Measurements from ENCODE around the gene CILP2.

Gene CILP2

DNA sequence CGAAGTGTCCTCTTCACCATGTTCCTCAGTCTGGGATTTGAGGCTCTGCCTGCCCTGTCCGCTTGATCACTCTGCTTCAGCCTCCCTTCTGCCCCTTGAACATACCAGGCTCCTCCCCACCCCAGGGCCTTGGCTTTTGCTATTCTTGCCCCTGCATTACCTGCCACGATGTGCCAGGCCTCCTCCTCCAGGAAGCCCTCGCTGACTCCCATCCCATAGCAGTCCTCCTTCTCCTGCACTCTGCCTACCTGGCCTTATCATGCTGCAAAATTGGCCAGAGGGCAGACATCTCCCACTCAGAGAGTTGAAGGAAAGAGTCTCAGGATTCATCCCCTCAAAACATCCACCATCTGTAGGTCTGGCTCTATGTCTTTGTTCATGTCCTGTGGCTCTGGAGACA lies 7.2 kb upstream of the CILP2 start:
- TF ChIP-seq, protein P1, sequence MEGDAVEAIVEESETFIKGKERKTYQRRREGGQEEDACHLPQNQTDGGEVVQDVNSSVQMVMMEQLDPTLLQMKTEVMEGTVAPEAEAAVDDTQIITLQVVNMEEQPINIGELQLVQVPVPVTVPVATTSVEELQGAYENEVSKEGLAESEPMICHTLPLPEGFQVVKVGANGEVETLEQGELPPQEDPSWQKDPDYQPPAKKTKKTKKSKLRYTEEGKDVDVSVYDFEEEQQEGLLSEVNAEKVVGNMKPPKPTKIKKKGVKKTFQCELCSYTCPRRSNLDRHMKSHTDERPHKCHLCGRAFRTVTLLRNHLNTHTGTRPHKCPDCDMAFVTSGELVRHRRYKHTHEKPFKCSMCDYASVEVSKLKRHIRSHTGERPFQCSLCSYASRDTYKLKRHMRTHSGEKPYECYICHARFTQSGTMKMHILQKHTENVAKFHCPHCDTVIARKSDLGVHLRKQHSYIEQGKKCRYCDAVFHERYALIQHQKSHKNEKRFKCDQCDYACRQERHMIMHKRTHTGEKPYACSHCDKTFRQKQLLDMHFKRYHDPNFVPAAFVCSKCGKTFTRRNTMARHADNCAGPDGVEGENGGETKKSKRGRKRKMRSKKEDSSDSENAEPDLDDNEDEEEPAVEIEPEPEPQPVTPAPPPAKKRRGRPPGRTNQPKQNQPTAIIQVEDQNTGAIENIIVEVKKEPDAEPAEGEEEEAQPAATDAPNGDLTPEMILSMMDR (IDR thresholded peaks at IDR 0.05; ENCODE audit: control insufficient read depth, extremely low read depth, insufficient read depth), result no peak

DNA sequence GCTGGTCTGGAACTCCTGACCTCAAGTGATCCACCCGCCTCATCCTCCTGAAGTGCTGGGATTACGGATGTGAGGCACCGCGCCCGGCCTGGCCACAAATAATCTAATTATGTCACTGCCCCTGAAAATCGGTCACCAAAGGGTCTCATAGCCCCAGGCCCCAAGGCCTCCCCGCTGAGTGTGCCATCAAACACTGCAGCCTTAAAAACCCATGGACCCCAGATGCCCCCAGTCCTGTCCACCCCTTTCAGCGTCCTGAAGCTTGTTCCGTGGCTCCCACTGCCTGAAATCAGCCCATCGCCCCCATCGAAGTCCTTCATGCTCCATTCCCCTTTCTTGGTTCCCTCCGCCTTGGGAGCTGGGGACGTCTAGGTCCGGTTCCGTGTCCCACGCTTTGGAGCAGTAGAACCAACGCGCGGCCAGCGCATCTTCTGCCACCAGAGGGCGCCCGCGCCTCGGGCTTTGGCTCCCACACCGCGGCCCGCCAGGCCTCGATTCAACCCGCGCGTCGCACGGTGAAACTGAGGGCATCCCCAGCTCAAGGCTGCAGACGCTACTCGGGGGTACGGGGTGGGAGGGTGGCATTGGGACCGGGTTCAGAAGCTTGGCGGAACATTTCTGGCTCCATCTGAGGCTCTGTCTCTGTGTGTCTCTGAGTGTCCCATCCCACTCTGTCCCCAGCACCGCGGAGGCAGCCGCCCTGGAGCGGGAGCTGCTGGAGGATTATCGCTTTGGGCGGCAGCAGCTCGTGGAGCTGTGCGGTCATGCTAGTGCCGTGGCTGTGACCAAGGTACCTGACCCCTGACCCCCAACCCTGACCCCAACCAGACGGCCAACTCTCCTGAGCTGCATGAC lies 5.9 kb upstream of the CILP2 start:
- TF ChIP-seq, protein P1 (IDR thresholded peaks at IDR 0.05; ENCODE audit: control insufficient read depth, extremely low read depth, insufficient read depth), result peak; percentile 95
- no peak for DNase-seq (ENCODE audit: low read depth)
- H3K4me3 ChIP-seq (ENCODE audit: low read depth, low read length), result no peak overlapping the region

More for the DNA sequence above, 7.2 kb upstream of the CILP2 start:
- no peak overlapping the region for H3K4me3 ChIP-seq (ENCODE audit: low read depth, low read length)
- no peak for DNase-seq (ENCODE audit: low read depth)

DNA sequence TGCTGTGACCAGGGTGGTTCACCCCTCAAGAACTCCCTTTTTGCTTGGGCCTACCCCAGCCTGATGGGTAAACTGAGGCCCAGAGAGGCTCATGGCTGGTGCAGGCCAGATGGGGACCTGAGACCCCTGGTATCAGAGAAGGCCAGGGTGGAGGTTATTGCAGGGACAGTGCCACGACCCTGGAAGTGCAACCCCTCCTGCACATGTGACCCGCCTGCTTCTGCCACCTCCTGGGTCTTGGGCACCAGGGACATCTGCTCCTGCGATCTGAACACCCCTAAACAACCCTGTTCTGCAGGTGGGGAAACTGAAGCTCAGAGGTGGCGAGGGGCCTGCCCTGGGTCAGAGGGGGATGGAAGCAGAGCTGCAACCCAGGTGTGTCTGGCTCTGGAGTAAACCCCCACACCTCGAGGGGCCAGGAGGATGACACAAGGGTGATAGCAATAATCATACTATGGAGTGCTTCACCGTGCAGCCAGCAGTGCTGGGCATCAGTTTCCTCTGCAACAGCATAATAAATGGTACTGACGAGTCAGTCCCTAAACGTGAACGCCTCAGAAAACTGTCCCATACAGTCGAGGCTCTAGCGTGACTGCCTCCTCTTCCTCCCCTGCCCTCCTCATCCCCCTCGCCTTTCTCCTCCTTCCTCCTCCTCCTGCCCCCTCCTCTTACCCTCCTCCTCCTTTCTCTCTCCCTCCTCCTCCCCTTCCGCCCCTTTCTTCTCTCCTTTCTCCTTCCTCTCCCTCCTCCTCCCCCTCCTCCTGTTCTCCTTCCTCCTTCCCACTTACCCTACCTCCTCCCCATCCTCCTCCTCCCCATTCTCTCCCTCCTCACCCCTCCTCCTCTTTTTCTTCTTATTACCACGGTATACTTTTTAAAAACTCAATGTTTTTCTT lies 5.0 kb upstream of the CILP2 start:
- H3K4me3 ChIP-seq (ENCODE audit: low read depth, low read length), result no peak overlapping the region
- TF ChIP-seq, protein P1 (IDR thresholded peaks at IDR 0.05; ENCODE audit: control insufficient read depth, extremely low read depth, insufficient read depth), result no peak
- no peak for DNase-seq (ENCODE audit: low read depth)

DNA sequence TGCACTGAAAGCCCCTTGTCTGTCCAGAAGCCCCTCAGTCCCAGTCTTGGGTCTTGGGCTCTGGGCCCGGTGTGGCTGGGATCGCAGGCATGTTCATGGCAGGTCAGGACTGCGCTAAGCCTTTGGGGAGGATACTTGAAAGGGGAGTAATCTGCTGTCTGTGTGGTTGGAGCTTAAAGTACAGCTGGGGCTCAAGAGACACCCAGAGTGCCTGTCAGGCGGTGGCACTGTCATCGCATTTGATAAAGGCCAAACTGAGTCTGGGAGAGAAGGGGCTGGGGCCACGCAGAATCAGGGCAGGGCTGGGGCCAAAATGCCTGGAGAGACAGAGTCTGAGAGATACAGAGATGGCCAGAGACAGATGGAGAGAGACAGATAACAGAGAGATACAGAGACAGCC lies 4.2 kb upstream of the CILP2 start:
- TF ChIP-seq, protein P1 (IDR thresholded peaks at IDR 0.05; ENCODE audit: control insufficient read depth, extremely low read depth, insufficient read depth), result no peak
- H3K4me3 ChIP-seq (ENCODE audit: low read depth, low read length), result no peak overlapping the region
- DNase-seq (ENCODE audit: low read depth), result no peak

DNA sequence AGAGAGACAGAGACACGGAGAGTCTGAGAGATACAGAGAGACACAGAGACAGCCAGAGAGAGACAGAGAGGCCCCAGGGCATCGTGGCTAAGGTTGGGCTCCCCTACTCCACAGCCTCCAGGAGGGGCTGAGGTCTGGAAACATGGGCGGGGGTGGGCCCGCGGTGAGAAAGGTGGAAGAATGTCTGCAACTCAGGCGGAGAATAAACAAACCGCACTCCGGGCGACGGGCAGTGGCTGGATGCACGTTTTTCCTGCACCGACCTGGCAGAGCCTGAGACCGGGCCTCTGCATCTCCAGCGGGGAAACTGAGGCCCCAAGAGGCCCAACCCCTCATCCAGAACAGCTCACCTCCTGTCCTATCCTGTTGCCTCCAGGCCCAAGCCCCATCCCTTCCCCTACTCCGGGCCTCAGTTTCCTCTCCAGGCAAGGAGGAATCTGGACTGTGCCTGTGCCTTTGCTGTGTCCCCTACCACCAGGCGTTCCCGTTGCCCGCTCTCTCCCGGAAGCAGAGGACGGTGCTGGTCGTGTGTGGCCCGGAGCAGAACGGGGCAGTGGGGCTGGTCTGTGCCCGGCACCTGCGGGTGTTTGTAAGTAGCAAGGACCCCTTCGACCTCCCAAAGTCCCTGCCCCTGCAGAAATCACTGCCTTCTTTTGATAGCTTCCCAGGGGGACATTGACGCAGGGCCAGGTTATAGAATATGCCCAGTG lies 3.4 kb upstream of the CILP2 start:
- no peak for DNase-seq (ENCODE audit: low read depth)
- no peak overlapping the region for H3K4me3 ChIP-seq (ENCODE audit: low read depth, low read length)
- TF ChIP-seq, protein P1 (IDR thresholded peaks at IDR 0.05; ENCODE audit: control insufficient read depth, extremely low read depth, insufficient read depth), result no peak

DNA sequence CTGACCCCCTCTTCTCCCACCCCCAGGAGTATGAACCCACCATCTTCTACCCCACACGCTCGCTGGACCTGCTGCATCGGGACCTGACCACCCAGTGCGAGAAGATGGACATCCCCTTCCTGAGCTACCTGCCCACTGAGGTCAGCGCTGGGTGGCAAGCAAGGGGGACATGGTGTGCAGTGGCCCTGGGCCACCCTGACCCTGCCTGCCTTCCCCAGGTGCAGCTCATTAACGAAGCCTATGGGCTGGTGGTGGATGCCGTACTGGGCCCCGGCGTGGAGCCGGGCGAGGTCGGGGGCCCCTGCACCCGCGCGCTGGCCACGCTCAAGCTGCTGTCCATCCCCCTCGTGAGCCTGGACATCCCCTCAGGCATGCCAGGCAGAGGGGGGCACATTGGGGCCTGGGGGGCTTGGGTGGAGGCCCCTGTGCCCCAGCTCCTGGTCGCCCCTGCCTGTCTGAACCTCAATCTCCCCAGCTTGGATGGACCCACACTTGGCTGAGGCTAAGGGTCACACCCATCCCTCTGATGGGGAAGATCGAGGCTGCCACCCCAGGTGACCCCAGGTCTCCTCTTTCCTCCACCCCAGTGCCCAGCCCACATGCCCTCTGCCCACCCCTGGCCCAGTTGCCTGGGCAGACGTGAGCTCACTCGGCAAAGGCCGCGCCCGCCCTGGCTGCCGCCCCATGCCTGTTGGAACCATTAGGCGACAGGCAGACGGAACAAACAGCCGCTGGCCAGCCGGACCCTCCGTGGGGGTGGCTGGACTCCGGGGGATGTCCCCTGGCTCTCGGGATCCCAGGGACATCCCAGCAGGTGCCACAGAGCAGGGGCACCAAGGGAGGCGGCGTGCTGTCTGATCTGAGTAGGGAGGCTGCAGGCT lies 2.5 kb upstream of the CILP2 start:
- TF ChIP-seq, protein P1 (IDR thresholded peaks at IDR 0.05; ENCODE audit: control insufficient read depth, extremely low read depth, insufficient read depth), result no peak
- no peak for DNase-seq (ENCODE audit: low read depth)
- no peak overlapping the region for H3K4me3 ChIP-seq (ENCODE audit: low read depth, low read length)
